HepG2 (cell line): ENCODE measurements around the gene PPDPF.
"Not testable (repeated sequence)": the region's sequence is repeated elsewhere in the genome, so short reads cannot be mapped to it uniquely, and the experiment has no call there.

Experiments
- ATF6 ChIP-seq: sonication (generic); formaldehyde crosslinking; conservative IDR thresholded peaks from 2 replicates; pipeline ENCODE4 v1.4.0; 2020; ENCODE audit warnings: missing genetic modification reagents
- ATF7 ChIP-seq, 2 experiments: fragments of 450-650 bp in 1 of 2; sonication (generic) in 1 of 2; formaldehyde crosslinking in 1 of 2; IDR thresholded peaks; 2 replicates each; pipeline versions ENCODE4 v1.4.0 to v1.6.1; 2016 to 2020; ENCODE audit warnings: antibody characterized with exemption in 1 of 2, mild to moderate bottlenecking in 1 of 2, missing genetic modification reagents in 1 of 2
- MTF1 ChIP-seq: sonication (generic); formaldehyde crosslinking; IDR thresholded peaks from 2 replicates; pipeline ENCODE4 v1.5.0; 2020; ENCODE audit warnings: missing genetic modification reagents
- POLR2A ChIP-seq, 2 experiments: IDR thresholded peaks; 2 replicates each; pipeline ENCODE4 v1.6.1; 2011; ENCODE audit warnings: low read depth in 2 of 2, low read length in 2 of 2, mild to moderate bottlenecking in 1 of 2, moderate library complexity in 1 of 2; ENCODE audit not compliant: insufficient read depth in 1 of 2
- REST ChIP-seq, 2 experiments: IDR thresholded peaks; 2 replicates each; pipeline ENCODE4 v1.6.1; 2011 to 2012; ENCODE audit warnings: low read length in 2 of 2, borderline replicate concordance in 1 of 2, low read depth in 1 of 2, mild to moderate bottlenecking in 1 of 2, moderate library complexity in 1 of 2
- SNAPC4 ChIP-seq: sonication (generic); formaldehyde crosslinking; IDR thresholded peaks from 2 replicates; pipeline ENCODE4 v1.4.0; 2020; ENCODE audit warnings: mild to moderate bottlenecking, missing genetic modification reagents
- SP4 ChIP-seq: sonication (generic); formaldehyde crosslinking; IDR thresholded peaks from 2 replicates; pipeline ENCODE4 v1.8.1; 2023; ENCODE audit warnings: mild to moderate bottlenecking, missing genetic modification reagents
- TCF7L2 ChIP-seq: IDR thresholded peaks from 2 replicates; pipeline ENCODE4 v1.6.1; 2011; ENCODE audit warnings: mild to moderate bottlenecking, low read depth, low read length, moderate library complexity
- ZBTB3 ChIP-seq: sonication (generic); formaldehyde crosslinking; IDR thresholded peaks from 2 replicates; pipeline ENCODE4 v1.4.0; 2020; ENCODE audit warnings: low read depth, mild to moderate bottlenecking, moderate library complexity, missing genetic modification reagents, borderline replicate concordance
- ZNF24 ChIP-seq: fragments of 450-650 bp; IDR thresholded peaks from 2 replicates; pipeline ENCODE4 v1.6.1; 2017; ENCODE audit warnings: antibody characterized with exemption, mild to moderate bottlenecking
- ZNF839 ChIP-seq: sonication (generic); formaldehyde crosslinking; IDR thresholded peaks from 2 replicates; pipeline ENCODE4 v1.4.0; 2020; ENCODE audit warnings: missing genetic modification reagents, mild to moderate bottlenecking, borderline replicate concordance
- TF ChIP-seq, protein P1 (sequence below), 2 experiments: sonication (generic) in 1 of 2; formaldehyde crosslinking in 1 of 2; IDR thresholded peaks; 2 replicates each; pipeline versions ENCODE4 v1.4.0 to v1.6.1; 2018 to 2020; ENCODE audit warnings: missing genetic modification reagents in 2 of 2, borderline replicate concordance in 1 of 2, low read depth in 1 of 2, mild to moderate bottlenecking in 1 of 2, missing biosample characterization in 1 of 2

- not testable (repeated sequence) for TF ChIP-seq POLR2A (IDR thresholded peaks at IDR 0.05; ENCODE audit: insufficient read depth in 1 of 2, low read depth in 2 of 2, low read length in 2 of 2); TCF7L2; ATF6; ZBTB3 (CRISPR knock-in tag); SP4 (CRISPR knock-in tag); MTF1 (CRISPR knock-in tag); ZNF839 (CRISPR knock-in tag); SNAPC4; ZNF24; REST (IDR thresholded peaks at IDR 0.05; ENCODE audit: borderline replicate concordance in 1 of 2, low read depth in 1 of 2, low read length in 2 of 2); ATF7 (IDR thresholded peaks at IDR 0.05); ATF7 (CRISPR knock-in tag; IDR thresholded peaks at IDR 0.05)
- TF ChIP-seq, protein P1, sequence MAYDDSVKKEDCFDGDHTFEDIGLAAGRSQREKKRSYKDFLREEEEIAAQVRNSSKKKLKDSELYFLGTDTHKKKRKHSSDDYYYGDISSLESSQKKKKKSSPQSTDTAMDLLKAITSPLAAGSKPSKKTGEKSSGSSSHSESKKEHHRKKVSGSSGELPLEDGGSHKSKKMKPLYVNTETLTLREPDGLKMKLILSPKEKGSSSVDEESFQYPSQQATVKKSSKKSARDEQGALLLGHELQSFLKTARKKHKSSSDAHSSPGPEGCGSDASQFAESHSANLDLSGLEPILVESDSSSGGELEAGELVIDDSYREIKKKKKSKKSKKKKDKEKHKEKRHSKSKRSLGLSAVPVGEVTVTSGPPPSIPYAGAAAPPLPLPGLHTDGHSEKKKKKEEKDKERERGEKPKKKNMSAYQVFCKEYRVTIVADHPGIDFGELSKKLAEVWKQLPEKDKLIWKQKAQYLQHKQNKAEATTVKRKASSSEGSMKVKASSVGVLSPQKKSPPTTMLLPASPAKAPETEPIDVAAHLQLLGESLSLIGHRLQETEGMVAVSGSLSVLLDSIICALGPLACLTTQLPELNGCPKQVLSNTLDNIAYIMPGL (CRISPR knock-in tag; IDR thresholded peaks at IDR 0.05; ENCODE audit: borderline replicate concordance in 1 of 2, low read depth in 1 of 2), result not testable (repeated sequence)
Observed at GRCh38 chr20:63571087-63571478, 50.5 kb downstream of the PPDPF start.
